ENCODE results near the gene MED27. TPM values are rescaled to one million over a fixed set of nuclear protein-coding genes. Genes with fewer than 3 reads are reported as not detected.

MED27 gene
- total and polyA plus RNA-seq, 9 of the 15 experiments (the other 6 are each of a cell fraction or from before 2014, with no cell fraction given), result 24.4 to 91.0 (median 36.1) TPM

DNA sequence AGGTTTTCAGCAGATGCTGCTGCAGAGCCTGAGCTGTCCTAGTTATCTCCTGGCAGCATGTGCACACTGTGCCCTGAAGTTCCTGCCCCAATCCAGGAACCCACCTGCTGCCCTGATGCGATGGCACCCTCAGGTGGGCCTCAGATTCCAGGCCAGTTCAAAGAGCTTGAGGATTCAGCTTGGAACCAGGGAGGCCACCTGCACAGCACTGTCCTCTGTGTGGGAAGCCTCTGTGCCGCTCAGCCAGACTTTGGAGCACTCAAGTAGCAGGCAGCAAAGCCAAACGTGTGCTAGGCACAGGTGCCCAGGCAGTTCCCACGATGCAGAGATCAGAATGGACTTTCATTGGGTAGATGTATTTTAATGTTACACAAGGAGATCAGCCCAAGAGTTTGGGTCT, 207.0 kb downstream of the MED27 start (continued):
- TF ChIP-seq SMARCB1 (IDR thresholded peaks at IDR 0.05; ENCODE audit: insufficient read length, low read depth) (no peak), PHF20 (IDR thresholded peaks at IDR 0.05; ENCODE audit: partially characterized antibody) (no peak), ZFP36 (IDR thresholded peaks at IDR 0.05; ENCODE audit: low read depth, low read length, partially characterized antibody) (no peak)

- TF ChIP-seq ZNF253 (CRISPR knock-in tag; conservative IDR thresholded peaks at IDR 0.05) (no peak), FOXJ3 (CRISPR knock-in tag; IDR thresholded peaks at IDR 0.05) (no peak), SMC3 (conservative IDR thresholded peaks at IDR 0.05; ENCODE audit: insufficient read depth, low read depth, low read length) (peak; percentile 25; the same call in 1 of the 2 replicates), CTCF (IDR thresholded peaks at IDR 0.05 in 2 of 3, conservative IDR thresholded peaks at IDR 0.05 in 1 of 3; ENCODE audit: insufficient read depth in 2 of 3, low read depth in 1 of 3, low read length in 3 of 3) (peak; percentile 43 to 49 (median 45); a peak in 5 of 6 replicates)
- Histone ChIP-seq H3K79me2 (ENCODE audit: control insufficient read depth, insufficient read depth, low read length) (no peaks in the 10 kb centered on the region), H3K9me3 (replicated peaks; ENCODE audit: control insufficient read depth, insufficient read depth, low read depth, low read length) (no peaks in the 10 kb centered on the region), H2AFZ (ENCODE audit: low read depth, low read length) (no peak overlapping the region), H3K4me3 (no peak overlapping the region), H3K9ac (ENCODE audit: insufficient read depth in 1 of 2, low read depth in 2 of 2, low read length in 2 of 2) (peak overlapping the region in 1 of 2 experiments; percentile 11; a peak in 1 of 4 replicates), H3K27me3 (ENCODE audit: control insufficient read depth in 2 of 2, insufficient read depth in 2 of 2, low read length in 2 of 2) (no peaks in the 10 kb centered on the region), H3K4me2 (ENCODE audit: insufficient read depth, low read length) (no peak overlapping the region), H3K27ac (ENCODE audit: extremely low read depth, low read depth, low read length) (no peak overlapping the region), H3K36me3 (ENCODE audit: control insufficient read depth, insufficient read depth, low read length) (no peaks in the 10 kb centered on the region), H3K9me1 (ENCODE audit: control insufficient read depth, insufficient read depth, low read length) (no peaks in the 10 kb centered on the region), H3K4me1 (replicated peaks in 1 of 2; ENCODE audit: control insufficient read depth in 2 of 2, insufficient read depth in 2 of 2, low read length in 2 of 2) (peaks cover 0 to 4% of the 10 kb centered on the region in 2 experiments; a peak in 1 of 5 replicates), H4K20me1 (replicated peaks; ENCODE audit: control insufficient read depth, insufficient read depth, low read length) (peaks cover 3% of the 10 kb centered on the region)
- peak; percentile 79 for ATAC-seq
- no TSS peak for BruUV-seq (replicated peaks)
- peak; percentile 11 to 29 (median 28) for DNase-seq (ENCODE audit: extremely low read depth in 1 of 4, low spot score in 3 of 4)
- POLR2A ChIA-PET, result interaction anchor here (0.7 kb wide), 2 partner anchors 29 to 64 kb away, joined by 3 read pairs; no protein-coding TSS in a partner anchor
- in situ Hi-C loops (cut with MboI), result no loop called here
- no peak for FAIRE-seq
- WGBS (ENCODE audit: insufficient coverage, low coverage, missing lambda C conversion rate), result 46% methylated on average over 10 of the region's 15 CpGs
- CTCF ChIA-PET (ENCODE audit: low intra/inter-chr PET ratio), result no interaction called here
- intact Hi-C loops (cut with micrococcal nuclease), result no loop called here
Observed at GRCh38 chr9:131872006-131872405, 207.7 kb downstream of the MED27 start.

Data from K562 (cell line).